Measurements from ENCODE around the gene LMTK3. TPM values are rescaled to one million over a fixed set of nuclear protein-coding genes. Genes with fewer than 3 reads are reported as not detected.

Gene LMTK3
- total RNA-seq, 1 experiment from 2014 or later = 10.6 TPM

GRCh38 chr19:48518207-48518606 is 6.6 kb upstream of the LMTK3 start:
- no peaks in the 10 kb centered on the region for H3K9me3 ChIP-seq (ENCODE audit: control insufficient read depth, insufficient read depth, low read depth, low read length)
- no peaks in the 10 kb centered on the region for H3K27me3 ChIP-seq (ENCODE audit: control insufficient read depth, insufficient read depth, low read length)
- TF ChIP-seq POLR2AphosphoS5 (IDR thresholded peaks at IDR 0.05; ENCODE audit: low read depth, low read length) (no peak), TCF7L2 (IDR thresholded peaks at IDR 0.05; ENCODE audit: low read depth, low read length) (no peak), CTCF (IDR thresholded peaks at IDR 0.05) (no peak), SIN3A (IDR thresholded peaks at IDR 0.05; ENCODE audit: borderline replicate concordance, insufficient read depth, low read depth, low read length) (no peak)
- TF ChIP-seq, protein P1, sequence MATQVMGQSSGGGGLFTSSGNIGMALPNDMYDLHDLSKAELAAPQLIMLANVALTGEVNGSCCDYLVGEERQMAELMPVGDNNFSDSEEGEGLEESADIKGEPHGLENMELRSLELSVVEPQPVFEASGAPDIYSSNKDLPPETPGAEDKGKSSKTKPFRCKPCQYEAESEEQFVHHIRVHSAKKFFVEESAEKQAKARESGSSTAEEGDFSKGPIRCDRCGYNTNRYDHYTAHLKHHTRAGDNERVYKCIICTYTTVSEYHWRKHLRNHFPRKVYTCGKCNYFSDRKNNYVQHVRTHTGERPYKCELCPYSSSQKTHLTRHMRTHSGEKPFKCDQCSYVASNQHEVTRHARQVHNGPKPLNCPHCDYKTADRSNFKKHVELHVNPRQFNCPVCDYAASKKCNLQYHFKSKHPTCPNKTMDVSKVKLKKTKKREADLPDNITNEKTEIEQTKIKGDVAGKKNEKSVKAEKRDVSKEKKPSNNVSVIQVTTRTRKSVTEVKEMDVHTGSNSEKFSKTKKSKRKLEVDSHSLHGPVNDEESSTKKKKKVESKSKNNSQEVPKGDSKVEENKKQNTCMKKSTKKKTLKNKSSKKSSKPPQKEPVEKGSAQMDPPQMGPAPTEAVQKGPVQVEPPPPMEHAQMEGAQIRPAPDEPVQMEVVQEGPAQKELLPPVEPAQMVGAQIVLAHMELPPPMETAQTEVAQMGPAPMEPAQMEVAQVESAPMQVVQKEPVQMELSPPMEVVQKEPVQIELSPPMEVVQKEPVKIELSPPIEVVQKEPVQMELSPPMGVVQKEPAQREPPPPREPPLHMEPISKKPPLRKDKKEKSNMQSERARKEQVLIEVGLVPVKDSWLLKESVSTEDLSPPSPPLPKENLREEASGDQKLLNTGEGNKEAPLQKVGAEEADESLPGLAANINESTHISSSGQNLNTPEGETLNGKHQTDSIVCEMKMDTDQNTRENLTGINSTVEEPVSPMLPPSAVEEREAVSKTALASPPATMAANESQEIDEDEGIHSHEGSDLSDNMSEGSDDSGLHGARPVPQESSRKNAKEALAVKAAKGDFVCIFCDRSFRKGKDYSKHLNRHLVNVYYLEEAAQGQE (IDR thresholded peaks at IDR 0.05; ENCODE audit: insufficient read depth in 1 of 2, low read depth in 2 of 2, low read length in 1 of 2) = no peak
- H3K4me3 ChIP-seq (ENCODE audit: low read depth in 2 of 2, low read length in 2 of 2) = no peak overlapping the region
- ATAC-seq (no peak), DNase-seq (ENCODE audit: low read depth, low spot score) (no peak)
- H3K4me1 ChIP-seq (ENCODE audit: control insufficient read depth, insufficient read depth, low read length) = peaks cover 4% of the 10 kb centered on the region; the same call in 1 of the 2 replicates
- intact Hi-C loops (cut with micrococcal nuclease; ENCODE audit: unreplicated experiment) (no loop called here), in situ Hi-C loops (cut with HindIII; ENCODE audit: low pct_unique_long_range_greater_than_20kb, low sequenced_read_pairs) (no loop called here)
- ChIA-PET POLR2A (interaction anchor here (0.8 kb wide), 1 partner anchor 64 kb away, joined by 6 read pairs; no protein-coding TSS in a partner anchor), CTCF (no interaction called here)
- H3K27ac ChIP-seq (ENCODE audit: low read length) = no peak overlapping the region
- no peaks in the 10 kb centered on the region for H3K36me3 ChIP-seq (ENCODE audit: control insufficient read depth, insufficient read depth, low read length)
- BruUV-seq (replicated peaks) = no TSS peak

GRCh38 chr19:48516536-48516935 is 4.9 kb upstream of the LMTK3 start:
- no TSS peak for BruUV-seq (replicated peaks)
- in situ Hi-C loops (cut with HindIII; ENCODE audit: low pct_unique_long_range_greater_than_20kb, low sequenced_read_pairs) = no loop called here

More at GRCh38 chr19:48516536-48516935, 4.9 kb upstream of the LMTK3 start:
- no peak for ATAC-seq
- no peak overlapping the region for H3K4me3 ChIP-seq (ENCODE audit: low read depth in 2 of 2, low read length in 2 of 2)
- POLR2A ChIA-PET = no interaction called here
- TF ChIP-seq CTCF (IDR thresholded peaks at IDR 0.05) = no peak
- no peak for TF ChIP-seq TCF7L2 (IDR thresholded peaks at IDR 0.05; ENCODE audit: low read depth, low read length)
- no peak for TF ChIP-seq SIN3A (IDR thresholded peaks at IDR 0.05; ENCODE audit: borderline replicate concordance, insufficient read depth, low read depth, low read length)
- no peak for TF ChIP-seq POLR2AphosphoS5 (IDR thresholded peaks at IDR 0.05; ENCODE audit: low read depth, low read length)
- TF ChIP-seq, protein P1 (IDR thresholded peaks at IDR 0.05; ENCODE audit: insufficient read depth in 1 of 2, low read depth in 2 of 2, low read length in 1 of 2) = no peak
- no peaks in the 10 kb centered on the region for H3K36me3 ChIP-seq (ENCODE audit: control insufficient read depth, insufficient read depth, low read length)
- peaks cover 4% of the 10 kb centered on the region; the same call in 1 of the 2 replicates for H3K4me1 ChIP-seq (ENCODE audit: control insufficient read depth, insufficient read depth, low read length)
- CTCF ChIA-PET = no interaction called here
- intact Hi-C loops (cut with micrococcal nuclease; ENCODE audit: unreplicated experiment) = no loop called here
- no peaks in the 10 kb centered on the region for H3K27me3 ChIP-seq (ENCODE audit: control insufficient read depth, insufficient read depth, low read length)
- H3K9me3 ChIP-seq (ENCODE audit: control insufficient read depth, insufficient read depth, low read depth, low read length) = no peaks in the 10 kb centered on the region
- DNase-seq (ENCODE audit: low read depth, low spot score) = no peak
- H3K27ac ChIP-seq (ENCODE audit: low read length) = no peak overlapping the region
